ENCODE results near the gene STX2. TPM values are rescaled to one million over a fixed set of nuclear protein-coding genes. Genes with fewer than 3 reads are reported as not detected.
"Not testable (repeated sequence)": the region's sequence is repeated elsewhere in the genome, so short reads cannot be mapped to it uniquely, and the experiment has no call there.

The STX2 gene
- total RNA-seq, 1 experiment from 2014 or later: 19.3 TPM

DNA sequence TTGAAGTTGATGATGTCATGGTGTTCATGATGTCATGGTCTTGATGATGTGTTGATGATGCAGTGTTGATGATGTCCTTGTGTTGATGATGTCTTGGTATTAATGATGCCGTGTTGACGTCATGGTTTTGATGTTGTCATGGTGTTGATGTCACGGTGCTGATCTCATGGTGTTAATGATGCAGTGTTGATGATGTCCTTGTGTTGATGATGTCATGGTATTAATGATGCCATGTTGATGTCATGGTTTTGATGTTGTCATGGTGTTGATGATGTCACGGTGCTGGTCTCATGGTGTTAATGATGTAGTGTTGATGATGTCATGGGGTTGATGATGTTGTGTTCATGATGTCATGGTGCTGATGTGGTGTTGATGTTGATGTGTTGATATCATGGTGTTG lies 75.0 kb downstream of the STX2 start:
- no peak overlapping the region for H3K4me3 ChIP-seq (ENCODE audit: insufficient read depth, low read depth, low read length)
- no peaks in the 10 kb centered on the region for H3K27me3 ChIP-seq (ENCODE audit: control insufficient read depth, insufficient read depth, low read length)
- DNase-seq: no peak
- no peaks in the 10 kb centered on the region for H3K36me3 ChIP-seq (replicated peaks; ENCODE audit: control insufficient read depth, insufficient read depth, low read length)

GRCh38 chr12:130762319-130762675 lies 76.8 kb downstream of the STX2 start:
- H3K4me3 ChIP-seq (ENCODE audit: insufficient read depth, low read depth, low read length): no peak overlapping the region
- no peaks in the 10 kb centered on the region for H3K27me3 ChIP-seq (ENCODE audit: control insufficient read depth, insufficient read depth, low read length)
- H3K36me3 ChIP-seq (replicated peaks; ENCODE audit: control insufficient read depth, insufficient read depth, low read length): no peaks in the 10 kb centered on the region
- no peak for DNase-seq

DNA sequence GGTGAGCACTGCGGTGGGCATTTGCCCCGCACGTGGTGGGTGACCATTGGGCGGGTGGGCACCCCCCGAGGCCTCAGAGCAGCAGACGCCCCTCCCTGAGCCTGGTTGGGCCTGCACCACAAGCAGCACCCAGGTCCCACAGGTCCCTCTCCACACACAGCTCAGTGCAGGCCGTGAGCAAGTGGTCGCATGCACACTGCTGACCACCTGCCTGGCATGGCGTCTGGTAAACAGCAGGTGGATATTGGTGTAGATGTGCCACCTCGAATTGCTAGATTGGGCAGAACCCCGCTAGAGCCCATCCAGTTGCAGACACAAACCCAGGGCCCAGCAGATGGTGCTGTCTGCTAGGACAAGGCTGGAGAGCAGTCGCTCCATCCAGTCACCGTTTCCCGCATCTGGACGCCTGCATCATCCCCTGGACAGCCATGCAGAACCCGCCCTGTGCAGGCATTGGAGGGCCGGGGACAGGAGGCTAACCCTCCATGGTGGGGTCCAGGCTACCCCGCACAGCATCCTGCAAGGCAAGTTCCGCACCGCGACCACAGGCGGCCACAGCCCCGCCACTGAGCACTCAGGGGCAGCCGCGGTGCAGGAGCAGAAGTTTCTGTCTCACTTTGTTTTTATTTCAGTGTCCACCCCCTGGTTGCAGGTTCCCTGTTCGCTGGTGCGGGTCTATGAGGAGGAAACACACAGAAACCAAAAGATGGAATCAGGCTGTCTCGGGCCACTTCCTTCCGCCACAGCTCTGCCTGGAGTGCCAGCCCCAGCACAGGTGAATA lies 77.3 kb downstream of the STX2 start:
- Histone ChIP-seq H3K27me3 (ENCODE audit: control insufficient read depth, insufficient read depth, low read length) (no peaks in the 10 kb centered on the region), H3K4me3 (ENCODE audit: insufficient read depth, low read depth, low read length) (no peak overlapping the region), H3K36me3 (replicated peaks; ENCODE audit: control insufficient read depth, insufficient read depth, low read length) (no peaks in the 10 kb centered on the region)
- DNase-seq: peak; percentile 90

DNA sequence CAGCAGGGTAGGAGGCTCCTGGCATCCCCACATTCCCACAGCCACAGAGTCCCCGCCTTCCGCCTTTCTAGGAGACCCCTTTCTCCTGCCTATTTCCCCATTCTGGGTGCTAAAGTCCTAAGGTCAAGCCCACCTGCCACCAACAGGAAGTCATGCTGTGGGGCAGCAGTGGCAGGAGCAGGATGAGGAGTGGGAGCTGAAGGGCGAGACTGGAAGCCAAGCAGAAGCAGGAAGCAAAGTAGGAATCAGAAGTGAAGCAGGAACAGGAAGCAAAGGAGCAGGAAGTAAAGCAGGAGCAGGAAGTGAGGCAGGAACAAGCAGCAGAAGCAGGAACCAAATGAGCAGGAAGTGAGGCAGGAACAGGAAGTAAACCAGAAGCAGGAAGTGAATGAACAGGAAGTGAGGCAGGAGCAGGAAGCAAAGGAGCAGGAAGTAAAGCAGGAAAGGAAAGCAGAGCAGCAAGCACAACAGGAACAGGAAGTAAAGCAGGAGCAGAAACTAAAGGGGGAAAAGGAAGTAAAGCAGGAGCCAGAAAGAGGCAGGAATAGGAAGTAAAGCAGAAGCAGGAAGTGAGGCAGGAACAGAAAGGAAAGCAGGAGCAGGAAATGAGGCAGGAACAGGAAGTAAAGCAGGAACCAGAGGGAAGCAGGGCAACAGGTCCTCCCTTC lies 84.7 kb downstream of the STX2 start:
- Histone ChIP-seq H3K4me3 (ENCODE audit: insufficient read depth, low read depth, low read length) (no peak overlapping the region), H3K27me3 (ENCODE audit: control insufficient read depth, insufficient read depth, low read length) (no peaks in the 10 kb centered on the region), H3K36me3 (replicated peaks; ENCODE audit: control insufficient read depth, insufficient read depth, low read length) (no peaks in the 10 kb centered on the region)
- no peak for DNase-seq

DNA sequence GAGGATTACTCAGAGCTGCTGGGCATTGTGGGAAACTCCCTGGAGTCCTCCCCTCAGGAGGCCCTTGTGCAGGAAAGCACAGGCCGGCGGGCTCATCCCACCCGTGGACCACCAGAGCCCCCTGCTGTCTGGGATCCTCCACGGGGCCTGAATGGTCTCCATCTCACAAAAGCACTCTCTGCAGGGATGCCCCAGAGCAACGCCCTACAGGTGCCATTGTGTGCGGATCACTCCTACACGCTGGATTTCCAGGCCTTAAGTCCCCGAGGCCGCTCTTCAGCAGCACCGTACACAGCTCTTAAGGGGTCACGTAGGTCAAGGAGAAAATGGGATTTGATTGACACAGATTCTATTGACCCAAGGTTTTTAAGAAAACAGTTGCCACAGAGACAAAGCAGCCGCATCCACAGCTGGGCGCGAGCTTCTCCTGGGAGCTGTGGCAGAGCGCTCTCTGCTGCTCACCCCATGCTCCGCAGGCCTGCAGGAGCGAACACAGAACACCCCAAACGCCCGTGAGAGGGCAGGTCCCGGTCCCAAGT lies 86.3 kb downstream of the STX2 start:
- Histone ChIP-seq H3K36me3 (replicated peaks; ENCODE audit: control insufficient read depth, insufficient read depth, low read length) (no peaks in the 10 kb centered on the region), H3K27me3 (ENCODE audit: control insufficient read depth, insufficient read depth, low read length) (no peaks in the 10 kb centered on the region), H3K4me3 (ENCODE audit: insufficient read depth, low read depth, low read length) (no peak overlapping the region)
- peak; percentile 82 for DNase-seq

- H3K36me3 ChIP-seq (replicated peaks; ENCODE audit: control insufficient read depth, insufficient read depth, low read length); H3K27me3 ChIP-seq (ENCODE audit: control insufficient read depth, insufficient read depth, low read length); DNase-seq: not testable (repeated sequence)
Observed at GRCh38 chr12:130752037-130752436, 87.0 kb downstream of the STX2 start.

DNA sequence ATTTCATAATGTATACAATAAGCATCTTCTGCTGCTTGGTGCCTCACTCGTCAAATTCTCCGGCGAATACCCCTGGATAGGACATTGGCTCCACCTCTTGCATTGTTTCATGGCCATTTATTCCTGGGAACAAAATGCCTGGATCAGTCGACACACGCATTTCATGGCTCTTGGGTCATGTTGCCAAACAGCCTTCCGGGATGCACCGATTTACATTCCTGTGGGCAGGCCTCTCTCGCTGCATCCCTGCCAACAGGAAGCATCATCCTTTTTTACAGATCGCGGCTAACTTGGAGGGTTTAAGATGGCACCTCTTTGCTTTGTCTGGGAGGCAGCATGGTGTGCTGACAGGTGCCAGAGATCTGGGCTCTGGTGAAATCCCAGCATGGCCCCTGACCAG lies 90.3 kb downstream of the STX2 start:
- no peak for DNase-seq
- Histone ChIP-seq H3K4me3 (ENCODE audit: insufficient read depth, low read depth, low read length) (no peak overlapping the region), H3K27me3 (ENCODE audit: control insufficient read depth, insufficient read depth, low read length) (no peaks in the 10 kb centered on the region), H3K36me3 (replicated peaks; ENCODE audit: control insufficient read depth, insufficient read depth, low read length) (no peaks in the 10 kb centered on the region)

More at GRCh38 chr12:130752037-130752436, 87.0 kb downstream of the STX2 start:
- H3K4me3 ChIP-seq (ENCODE audit: insufficient read depth, low read depth, low read length): not testable (repeated sequence)

GRCh38 chr12:130747867-130748740 lies 90.9 kb downstream of the STX2 start:
- no peaks in the 10 kb centered on the region for H3K36me3 ChIP-seq (replicated peaks; ENCODE audit: control insufficient read depth, insufficient read depth, low read length)
- no peak overlapping the region for H3K4me3 ChIP-seq (ENCODE audit: insufficient read depth, low read depth, low read length)
- no peaks in the 10 kb centered on the region for H3K27me3 ChIP-seq (ENCODE audit: control insufficient read depth, insufficient read depth, low read length)
- DNase-seq: peak; percentile 87

GRCh38 chr12:130746546-130746945 lies 92.5 kb downstream of the STX2 start:
- no peak for DNase-seq
- Histone ChIP-seq H3K4me3 (ENCODE audit: insufficient read depth, low read depth, low read length) (no peak overlapping the region), H3K36me3 (replicated peaks; ENCODE audit: control insufficient read depth, insufficient read depth, low read length) (no peaks in the 10 kb centered on the region)

GRCh38 chr12:130745921-130746320 lies 93.1 kb downstream of the STX2 start:
- DNase-seq: no peak
- H3K27me3 ChIP-seq (ENCODE audit: control insufficient read depth, insufficient read depth, low read length): no peaks in the 10 kb centered on the region
- H3K36me3 ChIP-seq (replicated peaks; ENCODE audit: control insufficient read depth, insufficient read depth, low read length): no peaks in the 10 kb centered on the region
- no peak overlapping the region for H3K4me3 ChIP-seq (ENCODE audit: insufficient read depth, low read depth, low read length)

More at GRCh38 chr12:130746546-130746945, 92.5 kb downstream of the STX2 start:
- H3K27me3 ChIP-seq (ENCODE audit: control insufficient read depth, insufficient read depth, low read length): no peaks in the 10 kb centered on the region

DNA sequence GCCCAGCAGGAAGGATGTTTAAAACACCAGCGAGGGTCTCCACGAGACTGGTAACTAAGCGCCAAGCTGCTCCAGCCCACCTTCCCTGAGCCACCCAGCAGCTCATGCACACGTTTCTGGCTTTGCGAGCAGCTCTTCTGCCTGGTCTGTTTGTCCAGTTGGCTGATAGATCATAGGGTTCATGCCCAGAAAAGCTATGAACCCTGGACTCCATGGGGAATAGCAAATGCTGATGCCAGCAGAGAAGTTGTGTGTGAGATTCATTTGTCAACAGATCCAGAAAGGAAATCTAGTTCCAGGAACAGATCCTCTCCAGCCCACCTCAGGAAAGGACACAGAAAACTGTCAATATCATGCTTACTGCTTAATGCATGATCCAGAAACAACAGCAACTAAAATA lies 94.8 kb downstream of the STX2 start:
- no peak for DNase-seq
- no peak overlapping the region for H3K4me3 ChIP-seq (ENCODE audit: insufficient read depth, low read depth, low read length)
- no peaks in the 10 kb centered on the region for H3K36me3 ChIP-seq (replicated peaks; ENCODE audit: control insufficient read depth, insufficient read depth, low read length)
- H3K27me3 ChIP-seq (ENCODE audit: control insufficient read depth, insufficient read depth, low read length): no peaks in the 10 kb centered on the region

- Histone ChIP-seq H3K4me3 (ENCODE audit: insufficient read depth, low read depth, low read length) (no peak overlapping the region), H3K27me3 (ENCODE audit: control insufficient read depth, insufficient read depth, low read length) (no peaks in the 10 kb centered on the region), H3K36me3 (replicated peaks; ENCODE audit: control insufficient read depth, insufficient read depth, low read length) (no peaks in the 10 kb centered on the region)
- no peak for DNase-seq
Observed at GRCh38 chr12:130743606-130744005, 95.4 kb downstream of the STX2 start.

- no peaks in the 10 kb centered on the region for H3K36me3 ChIP-seq (replicated peaks; ENCODE audit: control insufficient read depth, insufficient read depth, low read length)
- H3K27me3 ChIP-seq (ENCODE audit: control insufficient read depth, insufficient read depth, low read length): no peaks in the 10 kb centered on the region
- no peak overlapping the region for H3K4me3 ChIP-seq (ENCODE audit: insufficient read depth, low read depth, low read length)
- no peak for DNase-seq
Observed at GRCh38 chr12:130743176-130743575, 95.9 kb downstream of the STX2 start.

DNA sequence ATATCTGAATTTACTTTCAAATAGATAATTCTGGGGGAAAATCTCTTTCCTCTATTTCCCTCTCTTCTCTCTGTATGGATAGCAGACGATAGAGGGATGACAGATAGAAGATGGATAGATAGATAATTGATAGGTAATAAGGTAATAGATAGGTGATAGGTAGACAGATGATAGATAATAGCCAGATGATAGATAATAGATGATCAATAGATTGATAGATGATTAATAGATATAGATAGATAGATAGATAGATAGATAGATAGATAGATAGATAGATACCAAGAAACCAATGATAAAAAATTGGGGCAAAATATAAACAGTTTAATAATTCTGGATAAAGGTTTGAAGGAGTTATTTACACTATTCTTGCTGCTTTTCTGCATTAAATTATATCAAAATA lies 96.3 kb downstream of the STX2 start:
- Histone ChIP-seq H3K4me3 (ENCODE audit: insufficient read depth, low read depth, low read length) (no peak overlapping the region), H3K27me3 (ENCODE audit: control insufficient read depth, insufficient read depth, low read length) (no peaks in the 10 kb centered on the region), H3K36me3 (replicated peaks; ENCODE audit: control insufficient read depth, insufficient read depth, low read length) (no peaks in the 10 kb centered on the region)
- DNase-seq: no peak

All from H7 (cell line).